Activated naive CD8-positive, alpha-beta T cell (primary cell): ENCODE measurements around the gene RPTOR.
"Not testable (repeated sequence)": the region's sequence is repeated elsewhere in the genome, so short reads cannot be mapped to it uniquely, and the experiment has no call there.

Experiments
- H3K27ac Mint-ChIP-seq: one replicate; pipeline ENCODE4 v1.8.0; 2021; ENCODE audit warnings: mixed read lengths
- H3K27me3 Mint-ChIP-seq: one replicate; pipeline ENCODE4 v1.8.0; 2021; ENCODE audit warnings: mixed read lengths
- H3K36me3 Mint-ChIP-seq: one replicate; pipeline ENCODE4 v1.8.0; 2021; ENCODE audit warnings: mixed read lengths
- H3K4me1 Mint-ChIP-seq: one replicate; pipeline ENCODE4 v1.8.0; 2021; ENCODE audit warnings: low read depth, mixed read lengths
- H3K4me3 Mint-ChIP-seq: one replicate; pipeline ENCODE4 v1.8.0; 2021; ENCODE audit warnings: mild to moderate bottlenecking, mixed read lengths
- H3K9me3 Mint-ChIP-seq: one replicate; pipeline ENCODE4 v1.8.0; 2021; ENCODE audit warnings: low read depth, mixed read lengths

The RPTOR gene

GRCh38 chr17:80727409-80727755, 182.7 kb downstream of the RPTOR start:
- Mint-ChIP-seq H3K36me3 (peaks cover 13% of the 10 kb centered on the region), H3K4me3 (no peak overlapping the region), H3K4me1 (peaks cover 54% of the 10 kb centered on the region), H3K27me3 (no peaks in the 10 kb centered on the region), H3K27ac (no peak overlapping the region), H3K9me3 (no peaks in the 10 kb centered on the region)

DNA sequence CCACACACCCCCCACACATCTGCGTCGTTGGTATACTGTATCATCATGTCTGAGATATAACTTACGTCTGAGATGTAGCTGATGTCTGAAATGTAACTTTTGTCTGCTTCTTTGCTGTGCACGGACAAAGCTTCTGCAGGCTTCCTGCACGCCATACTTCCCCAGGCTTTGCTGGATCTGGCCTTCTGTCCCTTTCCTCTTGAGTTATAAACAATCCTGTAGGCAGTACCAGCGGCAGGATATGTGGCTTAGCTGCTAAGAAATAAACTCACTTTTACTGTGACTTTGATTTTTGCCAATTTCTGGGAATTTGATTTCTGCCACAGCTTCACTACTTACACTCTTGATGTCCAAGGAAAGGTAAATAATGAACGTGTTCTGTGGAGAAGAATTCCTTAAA, 184.4 kb downstream of the RPTOR start:
- no peaks in the 10 kb centered on the region for H3K9me3 Mint-ChIP-seq
- no peak overlapping the region for H3K4me3 Mint-ChIP-seq
- H3K27ac Mint-ChIP-seq: no peak overlapping the region
- no peaks in the 10 kb centered on the region for H3K27me3 Mint-ChIP-seq
- peaks cover 16% of the 10 kb centered on the region for H3K36me3 Mint-ChIP-seq
- H3K4me1 Mint-ChIP-seq: peaks cover 47% of the 10 kb centered on the region

GRCh38 chr17:80729761-80730160, 185.1 kb downstream of the RPTOR start:
- Mint-ChIP-seq H3K36me3 (peaks cover 15% of the 10 kb centered on the region), H3K27me3 (no peaks in the 10 kb centered on the region), H3K9me3 (no peaks in the 10 kb centered on the region), H3K4me3 (no peak overlapping the region), H3K4me1 (peaks cover 52% of the 10 kb centered on the region), H3K27ac (peak overlapping the region; percentile 83)

DNA sequence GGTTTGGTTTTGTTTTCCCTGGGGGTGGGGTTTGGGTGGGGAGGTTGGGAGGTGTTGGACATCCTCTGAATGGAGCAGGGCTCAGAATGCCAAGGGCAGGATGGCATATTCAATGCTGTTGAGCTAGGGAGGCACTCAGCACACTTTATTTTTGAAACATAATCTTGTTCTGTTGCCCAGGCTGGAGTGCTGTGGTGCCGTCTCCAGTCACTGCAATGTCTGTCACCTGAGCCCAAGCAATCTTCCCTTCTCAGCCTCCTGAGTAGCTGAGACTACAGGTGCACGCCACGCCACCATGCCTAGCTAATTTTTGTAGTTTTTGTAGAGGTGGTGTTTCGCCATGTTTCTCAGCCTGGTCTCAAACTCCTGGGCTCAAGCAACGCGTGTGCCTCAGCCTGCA, 186.1 kb downstream of the RPTOR start:
- peak overlapping the region; percentile 79 for H3K4me3 Mint-ChIP-seq
- H3K4me1 Mint-ChIP-seq: peaks cover 53% of the 10 kb centered on the region
- H3K27me3 Mint-ChIP-seq: no peaks in the 10 kb centered on the region
- no peaks in the 10 kb centered on the region for H3K9me3 Mint-ChIP-seq
- H3K36me3 Mint-ChIP-seq: peaks cover 19% of the 10 kb centered on the region
- peak overlapping the region; percentile 85 for H3K27ac Mint-ChIP-seq

- peak overlapping the region; percentile 79 for H3K4me3 Mint-ChIP-seq
Observed at GRCh38 chr17:80731323-80731722, 186.7 kb downstream of the RPTOR start.

GRCh38 chr17:80732268-80732667, 187.6 kb downstream of the RPTOR start:
- Mint-ChIP-seq H3K9me3 (no peaks in the 10 kb centered on the region), H3K4me1 (peaks cover 55% of the 10 kb centered on the region), H3K36me3 (peaks cover 18% of the 10 kb centered on the region), H3K27ac (peak overlapping the region; percentile 62), H3K27me3 (no peaks in the 10 kb centered on the region), H3K4me3 (peak overlapping the region; percentile 3)

More at GRCh38 chr17:80731323-80731722, 186.7 kb downstream of the RPTOR start:
- Mint-ChIP-seq H3K4me1 (peaks cover 53% of the 10 kb centered on the region), H3K36me3 (peaks cover 19% of the 10 kb centered on the region), H3K9me3 (no peaks in the 10 kb centered on the region), H3K27ac (peak overlapping the region; percentile 85), H3K27me3 (no peaks in the 10 kb centered on the region)

DNA sequence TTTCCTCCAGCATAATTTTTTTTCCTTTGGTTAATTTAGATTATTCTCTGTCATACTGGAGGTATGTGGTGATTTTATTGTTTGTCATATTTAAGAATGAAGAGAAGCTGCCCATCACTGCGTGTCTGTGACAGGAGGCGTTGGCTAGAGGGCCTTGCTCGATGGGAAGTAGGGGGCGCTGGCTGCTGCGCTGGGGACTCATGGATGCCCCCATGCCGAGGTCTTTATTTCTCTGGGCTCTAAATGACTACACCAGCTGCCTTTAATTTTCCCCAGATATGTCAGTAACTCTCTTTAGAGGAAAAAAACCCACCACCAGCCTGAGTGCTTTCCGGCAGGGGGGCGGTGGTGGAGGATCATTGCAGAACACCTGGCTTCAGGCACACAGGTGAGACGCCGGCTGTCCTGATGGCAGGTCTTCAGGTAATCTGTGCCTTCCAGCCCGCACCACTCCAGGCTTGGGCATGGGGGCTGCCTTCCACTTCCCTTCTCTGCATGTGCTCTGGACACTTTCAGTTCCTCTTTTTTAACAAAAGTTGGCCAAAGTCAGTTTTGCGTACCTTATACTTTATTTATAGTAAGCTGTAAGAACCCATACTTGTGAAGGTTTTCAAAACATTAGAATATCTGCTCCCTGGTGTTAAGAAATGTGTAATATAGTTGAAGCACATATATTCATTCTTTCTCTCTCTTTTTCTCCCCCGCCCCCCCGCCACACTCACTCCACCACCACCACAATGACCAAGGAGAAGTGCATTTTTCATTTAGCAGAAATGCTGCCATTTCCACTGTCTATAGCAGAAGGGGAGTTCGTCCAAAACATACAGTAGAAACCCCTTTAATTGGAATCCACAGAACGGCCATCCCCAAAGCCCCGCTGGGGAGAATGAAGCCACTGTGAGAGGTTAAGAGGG, 192.7 kb downstream of the RPTOR start:
- Mint-ChIP-seq H3K27me3 (no peaks in the 10 kb centered on the region), H3K9me3 (no peaks in the 10 kb centered on the region), H3K4me1 (peaks cover 67% of the 10 kb centered on the region), H3K27ac (peak overlapping the region; percentile 10), H3K36me3 (peaks cover 14% of the 10 kb centered on the region), H3K4me3 (no peak overlapping the region)

DNA sequence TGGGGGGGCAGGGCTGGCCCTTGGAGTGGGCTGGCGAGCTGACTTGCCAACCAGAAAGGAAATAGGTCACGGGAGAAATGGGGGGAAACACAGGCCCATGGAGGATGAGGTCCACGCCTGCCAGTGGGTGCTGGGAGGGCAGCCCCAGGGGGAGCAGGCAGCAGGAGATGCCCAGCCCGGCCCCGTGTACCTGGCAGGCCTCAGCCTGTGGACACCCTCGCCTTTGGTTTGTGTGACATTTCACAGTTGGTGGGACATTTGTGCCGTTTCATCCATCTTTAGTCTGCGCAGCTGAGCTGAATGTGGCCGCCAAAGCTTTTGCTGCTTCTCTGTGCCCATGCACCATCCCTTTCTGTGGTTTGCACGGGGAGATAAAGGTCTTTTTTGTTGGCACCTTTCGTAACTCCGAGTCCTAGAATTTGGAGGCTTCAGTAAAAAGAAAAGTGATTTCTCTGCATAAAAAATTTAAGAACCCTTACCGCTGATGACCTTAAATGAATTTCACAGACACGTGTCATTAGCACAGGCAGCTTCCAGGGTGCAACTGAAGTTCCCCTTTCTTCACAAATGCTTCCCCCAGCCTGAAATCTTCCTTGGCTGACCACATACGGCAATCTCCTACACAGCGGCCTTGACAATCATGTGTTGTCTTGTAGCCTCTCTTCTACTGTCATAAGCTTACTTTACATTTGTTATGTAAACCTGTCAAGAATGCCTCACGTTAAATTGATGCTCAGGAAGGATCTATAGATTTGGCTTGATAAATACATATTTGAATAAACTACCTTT, 193.6 kb downstream of the RPTOR start:
- Mint-ChIP-seq H3K27ac (peak overlapping the region; percentile 75), H3K9me3 (no peaks in the 10 kb centered on the region), H3K27me3 (no peaks in the 10 kb centered on the region), H3K36me3 (peaks cover 12% of the 10 kb centered on the region), H3K4me1 (peaks cover 73% of the 10 kb centered on the region), H3K4me3 (peak overlapping the region; percentile 48)

DNA sequence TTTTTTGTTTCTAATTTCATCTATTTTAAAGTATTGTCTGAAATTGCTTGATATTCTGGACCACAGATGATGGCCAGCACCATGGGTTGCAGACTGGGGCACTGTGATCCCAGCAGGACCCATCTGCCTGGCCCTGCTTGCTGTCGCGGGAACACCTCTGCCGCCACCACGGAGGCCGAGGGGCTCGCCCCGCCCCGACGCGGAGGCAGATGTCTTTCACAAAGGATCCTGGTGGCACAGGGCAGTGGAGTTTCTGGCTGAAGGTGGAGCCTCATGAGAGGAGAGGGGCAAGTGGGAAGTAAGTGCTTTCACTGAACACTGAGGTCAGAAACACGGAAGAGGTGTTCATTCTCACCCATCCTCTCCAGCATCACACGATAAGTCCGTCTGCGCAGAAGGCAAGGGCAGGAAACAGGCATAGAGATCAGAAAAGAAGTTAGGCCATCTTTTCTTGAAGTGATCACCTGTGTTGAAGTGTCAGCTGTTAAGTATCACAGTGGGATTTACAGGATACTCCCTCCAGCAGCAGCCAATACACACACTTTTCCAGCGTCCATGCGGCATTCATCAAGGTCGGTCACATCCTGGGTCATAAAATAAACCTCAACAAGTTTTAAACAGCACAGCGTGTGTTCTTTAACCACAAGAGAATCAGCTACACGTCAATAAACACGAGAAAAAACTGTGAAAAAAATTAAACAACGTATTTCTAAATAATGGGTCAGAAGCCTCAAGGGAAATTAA, 194.5 kb downstream of the RPTOR start:
- peak overlapping the region; percentile 86 for H3K27ac Mint-ChIP-seq
- H3K27me3 Mint-ChIP-seq: no peaks in the 10 kb centered on the region
- H3K36me3 Mint-ChIP-seq: peaks cover 10% of the 10 kb centered on the region
- H3K4me3 Mint-ChIP-seq: peak overlapping the region; percentile 63
- H3K4me1 Mint-ChIP-seq: peaks cover 71% of the 10 kb centered on the region
- no peaks in the 10 kb centered on the region for H3K9me3 Mint-ChIP-seq

GRCh38 chr17:80740141-80740540, 195.5 kb downstream of the RPTOR start:
- peak overlapping the region; percentile 72 for H3K27ac Mint-ChIP-seq
- no peaks in the 10 kb centered on the region for H3K27me3 Mint-ChIP-seq
- no peaks in the 10 kb centered on the region for H3K9me3 Mint-ChIP-seq
- H3K4me3 Mint-ChIP-seq: no peak overlapping the region
- H3K36me3 Mint-ChIP-seq: peaks cover 9% of the 10 kb centered on the region
- peaks cover 67% of the 10 kb centered on the region for H3K4me1 Mint-ChIP-seq

DNA sequence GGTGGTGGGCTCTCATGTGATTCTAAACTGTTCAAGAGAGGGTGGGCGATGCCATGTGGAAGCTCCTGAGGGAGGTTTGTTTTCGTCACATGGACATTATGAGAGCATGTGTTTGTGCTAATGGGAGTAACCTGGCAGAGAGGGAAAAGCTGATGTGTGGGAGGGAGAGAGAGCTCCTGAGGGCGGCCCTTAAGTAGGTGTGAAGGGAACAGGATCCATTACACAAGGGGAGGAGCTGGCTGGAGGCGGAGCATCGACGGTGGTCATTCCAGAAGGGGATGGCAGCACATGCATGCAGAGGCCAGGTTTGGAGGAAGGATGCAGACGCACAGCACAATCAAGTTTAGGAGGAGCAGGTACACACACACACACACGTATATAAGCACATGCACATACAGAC, 197.5 kb downstream of the RPTOR start:
- Mint-ChIP-seq H3K36me3 (peaks cover 8% of the 10 kb centered on the region), H3K4me3 (no peak overlapping the region), H3K27me3 (no peaks in the 10 kb centered on the region), H3K9me3 (no peaks in the 10 kb centered on the region), H3K27ac (peak overlapping the region; percentile 83), H3K4me1 (peaks cover 73% of the 10 kb centered on the region)

DNA sequence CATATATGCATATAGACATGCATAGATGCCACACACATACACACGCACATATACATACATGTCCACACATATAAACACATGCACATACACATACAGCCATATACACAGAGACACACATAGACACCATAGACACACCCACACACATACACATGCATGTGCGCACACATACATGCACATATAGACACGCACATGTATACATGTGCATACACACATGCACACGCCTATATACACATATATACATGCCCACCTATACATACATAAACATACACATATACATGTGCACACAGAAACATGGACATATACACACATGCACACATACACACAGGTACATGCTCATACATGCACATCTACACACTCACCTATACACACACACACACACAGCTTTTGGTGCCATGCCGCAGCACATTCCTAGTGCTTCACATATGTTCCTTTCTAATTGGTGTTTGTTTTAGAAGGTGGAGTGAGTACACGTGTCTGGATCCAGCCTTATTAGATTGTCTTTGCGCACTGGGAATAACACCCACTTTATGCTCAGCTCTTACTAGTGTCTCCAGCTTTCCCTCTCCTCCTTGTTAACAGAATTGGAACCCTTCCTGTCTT, 198.0 kb downstream of the RPTOR start:
- Mint-ChIP-seq H3K27ac (peak overlapping the region; percentile 89), H3K36me3 (peaks cover 14% of the 10 kb centered on the region), H3K9me3 (no peaks in the 10 kb centered on the region), H3K27me3 (no peaks in the 10 kb centered on the region), H3K4me3 (peak overlapping the region; percentile 79), H3K4me1 (peaks cover 74% of the 10 kb centered on the region)

DNA sequence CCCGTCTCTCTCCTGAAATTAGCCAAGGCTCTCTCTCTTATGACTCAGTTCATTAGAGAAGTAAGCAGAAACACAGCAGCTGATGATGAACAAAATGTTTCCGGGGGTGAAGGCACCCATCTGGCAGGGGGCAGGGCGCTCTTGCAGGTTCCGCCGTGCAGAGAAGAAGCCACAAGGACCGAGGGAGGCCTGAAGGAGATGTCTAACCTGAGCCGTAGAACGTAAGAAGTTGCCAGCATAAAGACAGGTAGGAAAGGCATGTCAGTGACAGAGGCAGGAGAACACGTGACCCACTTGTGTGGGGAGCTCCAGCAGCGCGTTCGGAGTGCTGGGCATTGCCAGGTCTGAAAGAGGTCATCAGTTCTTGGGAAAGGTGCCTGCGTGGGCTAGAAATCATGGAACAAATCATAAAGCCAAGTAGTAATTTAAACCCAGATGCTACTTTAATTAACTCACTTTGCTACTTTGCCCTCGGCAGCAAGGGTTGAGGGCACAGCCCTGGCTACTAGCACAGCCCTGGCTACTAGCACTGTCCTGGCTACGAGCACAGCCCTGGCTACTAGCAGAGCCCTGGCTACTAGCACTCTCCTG, 198.6 kb downstream of the RPTOR start:
- Mint-ChIP-seq H3K4me3 (peak overlapping the region; percentile 79), H3K4me1 (peaks cover 73% of the 10 kb centered on the region), H3K36me3 (peaks cover 15% of the 10 kb centered on the region), H3K27ac (peak overlapping the region; percentile 89), H3K9me3 (no peaks in the 10 kb centered on the region), H3K27me3 (no peaks in the 10 kb centered on the region)

GRCh38 chr17:80743973-80744372, 199.3 kb downstream of the RPTOR start:
- H3K27me3 Mint-ChIP-seq, H3K27ac Mint-ChIP-seq, H3K4me3 Mint-ChIP-seq, H3K9me3 Mint-ChIP-seq: not testable (repeated sequence)
- Mint-ChIP-seq H3K36me3 (peaks cover 15% of the 10 kb centered on the region), H3K4me1 (peaks cover 67% of the 10 kb centered on the region)
